Stimulated activated naive CD4-positive, alpha-beta T cell treated with Interleukin-2 at 50 U/mL for 16 hours (primary cell): ENCODE results near the gene NKD1.
"Not testable (repeated sequence)": the region's sequence is repeated elsewhere in the genome, so short reads cannot be mapped to it uniquely, and the experiment has no call there.

ENCODE experiments used
- DNase-seq: peaks from one replicate; lab custom pipeline; 2025; lab: John Stamatoyannopoulos, UW

The NKD1 gene

DNA sequence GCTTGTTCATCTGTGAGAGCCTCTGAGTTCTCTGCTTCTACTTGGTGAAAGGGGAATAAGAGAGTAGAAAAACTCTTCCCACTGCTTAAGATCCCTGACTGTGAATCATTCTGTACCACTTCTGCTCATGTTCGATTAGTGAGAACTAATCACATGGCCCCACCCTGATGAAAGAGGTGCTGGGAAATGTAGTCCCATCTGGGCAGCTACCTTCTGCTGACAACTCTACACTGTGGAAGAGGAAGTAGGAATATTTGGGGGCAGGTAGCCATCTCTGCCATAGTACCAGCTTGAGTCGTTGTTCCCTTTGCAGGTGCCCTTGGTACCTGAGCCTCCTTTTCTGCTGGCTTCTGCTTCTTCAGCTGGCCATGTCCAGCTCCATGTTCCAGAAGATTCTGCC, 29.9 kb downstream of the NKD1 start:
- DNase-seq: no peak

DNA sequence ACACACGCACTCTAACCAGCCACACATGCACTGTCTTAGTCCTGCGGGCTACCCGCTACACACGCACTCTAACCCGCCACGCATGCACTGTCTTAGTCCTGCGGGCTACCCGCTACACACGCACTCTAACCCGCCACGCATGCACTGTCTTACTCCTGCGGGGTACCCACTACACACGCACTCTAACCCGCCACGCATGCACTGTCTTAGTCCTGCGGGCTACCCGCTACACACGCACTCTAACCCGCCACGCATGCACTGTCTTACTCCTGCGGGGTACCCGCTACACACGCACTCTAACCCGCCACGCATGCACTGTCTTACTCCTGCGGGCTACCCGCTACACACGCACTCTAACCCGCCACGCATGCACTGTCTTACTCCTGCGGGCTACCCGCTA, 31.2 kb downstream of the NKD1 start:
- not testable (repeated sequence) for DNase-seq

DNA sequence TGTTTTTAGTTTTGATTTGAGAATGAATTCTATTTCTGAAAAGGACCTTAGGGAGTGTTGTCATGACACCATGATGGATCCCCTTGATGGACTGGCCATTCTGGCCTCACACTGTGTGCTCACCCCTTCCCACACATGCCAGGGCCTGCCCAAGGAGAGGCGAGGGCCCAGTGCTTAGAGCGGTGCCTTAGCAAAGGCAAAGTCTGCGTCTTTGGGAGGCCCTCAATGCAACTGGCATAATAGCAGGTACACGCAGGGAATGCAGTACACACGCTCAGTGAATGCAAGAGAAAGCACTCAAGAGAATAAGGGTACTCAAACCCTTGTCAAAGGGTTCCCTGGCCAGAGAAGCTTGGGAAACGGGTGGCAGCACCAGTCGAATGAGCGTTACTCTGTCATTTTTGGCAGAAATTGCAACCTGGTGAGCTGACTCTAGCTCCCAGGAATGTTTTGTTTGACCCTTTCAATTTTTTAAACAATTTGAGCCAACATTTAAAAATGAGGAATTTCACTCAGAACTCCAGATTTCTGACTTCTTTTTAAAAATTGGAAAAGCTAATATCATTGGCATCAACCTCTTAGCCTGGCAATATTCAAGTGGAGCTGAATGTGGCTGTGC, 32.1 kb downstream of the NKD1 start:
- no peak for DNase-seq

DNA sequence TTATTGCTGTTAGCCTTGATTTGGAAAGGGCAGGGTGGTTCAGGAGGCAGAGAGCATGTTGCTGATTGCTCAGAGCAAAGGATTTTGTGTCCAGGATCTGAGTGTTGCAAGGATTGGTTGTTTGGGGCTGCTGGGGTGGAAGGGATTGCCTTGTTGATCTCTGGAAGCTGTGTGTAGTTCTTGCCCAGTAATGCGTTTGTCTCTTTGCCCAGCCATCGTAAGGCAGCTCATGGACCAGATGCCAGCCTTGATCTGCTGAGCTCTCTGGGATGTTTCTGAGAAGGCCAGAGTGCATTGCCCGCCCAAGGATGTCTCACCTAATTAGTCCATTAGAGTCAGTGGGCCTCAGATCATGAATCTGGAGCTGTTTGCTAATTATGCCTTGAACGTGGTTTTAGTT, 33.6 kb downstream of the NKD1 start:
- DNase-seq: no peak

DNA sequence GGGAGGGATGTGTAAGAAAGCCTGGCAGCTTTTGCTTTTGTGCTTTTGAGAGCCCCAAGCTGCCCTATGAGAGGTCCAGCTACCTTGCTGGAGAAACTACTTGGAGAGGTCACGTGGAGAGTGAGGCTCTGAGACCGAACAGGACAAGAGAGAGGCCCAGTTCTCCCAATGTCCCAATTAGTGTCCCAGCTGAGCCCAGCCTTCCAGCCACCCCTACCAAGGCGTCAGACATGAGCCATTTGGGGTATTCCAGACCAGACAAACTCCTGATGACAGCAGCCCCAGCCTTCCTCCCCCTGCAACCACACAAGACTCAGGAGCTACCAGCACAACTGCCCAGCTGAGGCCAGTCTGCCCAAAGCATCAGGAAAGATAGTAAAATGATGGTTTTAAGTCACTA, 35.0 kb downstream of the NKD1 start:
- DNase-seq: no peak

DNA sequence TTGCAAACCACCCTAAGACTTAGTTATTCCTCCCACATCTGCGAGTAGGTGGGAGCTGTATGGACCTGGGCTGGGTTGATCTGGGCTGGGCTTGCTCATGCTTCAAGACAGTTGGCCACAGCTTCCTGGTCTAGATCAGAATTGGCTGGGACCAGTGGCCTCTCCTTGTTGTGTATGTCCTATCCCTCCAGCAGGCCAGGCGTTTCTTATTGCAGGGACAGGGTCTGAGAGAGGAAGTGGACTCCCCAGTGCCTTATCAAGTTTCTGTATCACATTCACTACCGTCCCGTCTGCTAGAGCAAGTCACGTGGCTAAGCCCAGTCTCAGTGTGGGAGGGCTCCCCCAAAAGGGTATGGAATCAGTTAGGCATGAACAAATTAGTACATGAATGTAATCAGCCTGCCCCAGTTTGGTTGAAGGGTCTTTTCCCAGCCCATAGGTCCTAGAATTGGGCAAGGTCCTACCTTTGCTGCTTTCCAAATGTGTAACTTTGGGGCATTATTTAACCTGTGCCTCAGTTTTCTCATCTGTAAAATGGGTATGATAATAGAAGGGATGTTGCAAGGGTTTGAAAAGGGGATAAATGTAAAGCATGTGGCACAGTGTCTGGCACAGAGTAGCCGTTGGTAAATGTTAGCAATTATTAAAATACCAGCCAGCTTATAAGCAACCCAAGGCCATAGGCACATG, 36.0 kb downstream of the NKD1 start:
- DNase-seq: no peak

DNA sequence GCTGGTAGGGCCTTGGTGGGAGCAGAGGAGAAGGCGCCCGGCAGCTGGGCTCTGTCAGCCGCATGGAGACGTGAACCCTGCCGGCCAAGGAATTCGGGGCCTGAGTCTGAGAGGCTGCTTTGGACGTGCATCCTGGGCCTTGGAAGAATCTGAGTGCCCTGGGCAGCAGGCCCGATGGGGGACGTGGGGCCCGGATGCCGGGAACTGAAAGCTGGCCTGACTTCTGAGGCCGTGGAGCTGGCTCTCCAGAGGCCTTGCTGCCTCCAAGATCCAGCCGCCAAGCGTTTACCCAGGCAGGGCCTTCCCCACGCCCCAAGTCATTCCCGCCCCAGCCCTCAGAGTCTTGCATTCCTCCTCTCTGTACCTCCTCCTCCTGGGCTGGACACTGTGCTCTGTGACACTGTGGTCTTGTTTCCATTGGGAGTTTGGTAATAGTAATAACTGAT, 37.2 kb downstream of the NKD1 start:
- no peak for DNase-seq

DNA sequence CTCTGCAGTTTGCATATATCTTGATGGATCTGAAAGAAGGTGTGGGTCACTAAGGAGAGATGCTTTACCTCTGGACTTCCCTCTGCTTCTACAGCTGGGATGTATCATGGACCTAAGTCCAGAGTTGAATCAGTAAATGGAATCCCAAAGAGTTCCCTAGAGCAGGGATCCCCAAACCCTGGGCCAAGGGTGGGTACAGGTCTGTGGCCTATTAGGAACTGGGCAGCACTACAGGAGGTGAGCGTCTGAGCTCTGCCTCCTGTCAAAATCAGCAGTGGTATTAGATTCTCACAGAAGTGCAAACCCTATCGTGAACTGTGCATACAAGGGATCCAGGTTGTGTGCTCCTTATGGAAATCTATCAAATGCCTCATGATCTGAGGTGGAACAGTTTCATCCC, 39.3 kb downstream of the NKD1 start:
- no peak for DNase-seq

DNA sequence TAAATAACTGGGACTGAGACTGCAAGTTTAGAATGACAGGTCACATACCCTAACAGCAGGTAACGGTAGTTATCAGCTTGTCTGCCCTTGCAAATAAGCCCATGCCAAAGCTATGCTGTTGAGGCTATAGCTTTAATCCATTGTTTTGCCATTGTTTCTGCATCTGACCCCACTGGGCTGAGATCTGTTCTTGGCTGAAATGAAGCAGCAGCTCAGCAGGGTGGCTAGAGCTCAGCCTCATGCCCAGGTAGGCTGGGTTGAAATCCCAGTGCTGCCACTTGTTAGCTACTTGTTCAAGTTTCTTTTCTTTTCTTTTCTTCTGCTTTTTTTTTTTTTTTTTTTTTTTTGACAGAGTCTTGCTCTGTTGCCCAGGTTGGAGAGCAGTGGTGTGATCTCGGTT, 40.1 kb downstream of the NKD1 start:
- no peak for DNase-seq

DNA sequence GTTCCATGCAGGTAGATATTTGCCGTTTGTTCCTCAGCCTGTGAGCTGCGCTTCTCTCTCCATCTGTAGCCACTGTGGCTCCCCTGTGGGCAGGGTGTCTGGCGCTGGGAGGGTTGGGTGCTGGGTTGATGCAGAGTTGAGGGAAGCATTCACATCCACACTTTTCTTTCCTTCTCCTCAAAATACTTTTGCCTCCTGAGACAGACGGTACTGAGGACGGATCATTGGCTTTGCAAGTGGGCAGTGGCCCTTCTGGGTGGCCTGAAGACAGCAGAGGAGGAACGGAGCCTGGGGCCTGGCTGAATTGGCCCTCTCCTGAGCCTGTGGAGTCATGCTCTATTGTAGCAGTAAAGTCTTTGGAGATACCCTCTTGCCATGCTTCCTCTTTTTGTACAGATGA, 43.0 kb downstream of the NKD1 start:
- DNase-seq: no peak

DNA sequence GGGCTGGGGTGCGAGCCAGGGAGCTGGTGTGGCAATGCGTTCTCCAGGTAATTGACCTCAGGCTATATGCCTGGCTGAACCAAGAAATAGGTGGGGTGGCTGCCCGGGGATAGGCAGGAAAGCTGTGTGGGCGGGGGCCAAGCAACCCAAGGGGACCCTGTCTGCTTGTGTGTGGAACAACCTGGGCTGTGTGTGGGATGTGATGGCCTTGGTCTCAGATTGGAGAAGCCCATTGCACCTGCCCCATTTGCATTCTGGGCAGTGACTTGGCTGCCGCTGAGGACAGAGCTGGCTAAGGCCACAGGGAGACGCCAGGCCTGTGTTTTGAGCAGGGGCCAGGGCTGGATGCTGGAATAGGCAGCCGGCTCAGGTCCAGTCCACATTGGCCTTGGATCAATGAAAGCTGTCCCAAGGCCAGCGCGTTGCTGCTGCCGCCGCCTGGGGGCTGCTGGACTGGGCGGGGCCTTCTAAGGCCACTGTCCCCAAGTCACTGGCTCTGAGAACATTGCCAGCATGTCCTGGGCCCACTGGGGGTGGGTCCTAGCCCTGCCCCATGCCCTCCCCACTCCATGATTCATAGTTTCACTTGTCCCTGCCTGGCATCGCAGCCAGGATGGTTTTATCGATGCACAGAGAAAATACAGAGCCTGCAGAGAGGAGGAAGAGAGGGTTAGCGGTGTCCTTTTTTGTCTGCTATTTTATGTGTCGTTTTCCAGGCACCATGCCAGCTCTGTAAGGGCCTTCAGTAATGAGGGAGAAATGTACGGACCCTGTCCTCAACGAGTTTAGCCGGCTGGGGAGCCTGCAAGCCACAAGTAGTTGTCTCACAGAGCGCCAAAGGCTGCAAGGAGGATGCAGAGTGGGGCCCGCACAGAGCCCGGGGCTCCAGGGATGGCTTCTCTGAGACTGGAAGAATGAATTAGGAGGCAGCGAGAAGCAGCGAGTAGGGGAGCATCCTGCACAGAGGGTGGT, 43.9 kb downstream of the NKD1 start:
- DNase-seq: no peak

DNA sequence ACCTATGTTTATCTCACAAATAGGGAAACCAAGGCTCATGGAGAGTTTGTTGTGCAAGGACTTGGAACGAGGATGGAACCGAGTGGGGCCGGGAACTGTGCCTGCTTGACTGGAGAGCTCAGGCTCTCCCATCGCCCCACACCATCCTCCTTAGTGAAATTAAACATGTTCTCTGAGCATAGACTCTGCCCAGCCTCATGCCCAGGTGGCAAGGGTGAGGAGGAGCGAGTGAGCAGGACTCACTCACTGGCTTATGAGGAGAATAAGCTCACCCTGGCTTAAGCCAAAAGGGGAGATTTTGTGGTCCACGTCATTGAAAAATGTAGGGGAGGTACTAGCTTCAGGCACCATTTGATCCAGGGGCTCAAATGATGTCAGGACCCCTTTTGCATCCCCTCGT, 44.8 kb downstream of the NKD1 start:
- no peak for DNase-seq

DNA sequence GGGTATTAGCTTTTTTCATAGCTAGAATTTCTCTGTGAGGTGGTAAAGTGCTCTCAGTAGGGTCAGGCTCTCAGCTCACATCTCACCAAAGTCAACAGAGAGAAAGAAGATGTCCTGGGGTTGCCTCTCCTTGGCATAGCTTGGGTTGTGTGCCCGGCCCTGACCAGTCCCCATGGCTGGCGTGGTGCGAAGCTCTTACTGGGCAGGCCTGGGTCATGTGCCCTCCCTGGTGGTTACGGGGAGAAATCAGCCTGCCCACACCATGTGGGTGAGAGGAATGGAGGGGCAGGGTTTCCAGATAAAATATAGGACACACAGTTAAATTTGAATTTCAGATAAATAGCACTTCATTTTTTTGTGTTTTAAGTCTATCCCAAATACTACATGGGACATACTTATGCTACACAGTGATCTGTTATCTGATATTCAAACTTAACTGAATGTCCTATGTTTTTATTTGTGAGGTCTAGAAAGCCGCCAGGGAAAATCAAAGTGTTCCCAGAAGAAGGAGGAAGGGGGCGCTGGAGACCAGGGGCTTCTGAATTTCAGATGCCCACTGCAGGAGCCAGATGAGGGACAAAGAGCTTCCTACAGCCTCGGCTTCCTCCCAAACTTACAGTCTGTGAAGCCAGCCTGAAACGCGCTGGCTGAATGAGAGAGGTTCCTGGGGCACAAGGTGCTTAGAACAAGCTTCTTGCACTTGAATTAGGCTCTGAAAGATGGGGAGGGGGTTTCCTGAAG, 45.4 kb downstream of the NKD1 start:
- DNase-seq: no peak

DNA sequence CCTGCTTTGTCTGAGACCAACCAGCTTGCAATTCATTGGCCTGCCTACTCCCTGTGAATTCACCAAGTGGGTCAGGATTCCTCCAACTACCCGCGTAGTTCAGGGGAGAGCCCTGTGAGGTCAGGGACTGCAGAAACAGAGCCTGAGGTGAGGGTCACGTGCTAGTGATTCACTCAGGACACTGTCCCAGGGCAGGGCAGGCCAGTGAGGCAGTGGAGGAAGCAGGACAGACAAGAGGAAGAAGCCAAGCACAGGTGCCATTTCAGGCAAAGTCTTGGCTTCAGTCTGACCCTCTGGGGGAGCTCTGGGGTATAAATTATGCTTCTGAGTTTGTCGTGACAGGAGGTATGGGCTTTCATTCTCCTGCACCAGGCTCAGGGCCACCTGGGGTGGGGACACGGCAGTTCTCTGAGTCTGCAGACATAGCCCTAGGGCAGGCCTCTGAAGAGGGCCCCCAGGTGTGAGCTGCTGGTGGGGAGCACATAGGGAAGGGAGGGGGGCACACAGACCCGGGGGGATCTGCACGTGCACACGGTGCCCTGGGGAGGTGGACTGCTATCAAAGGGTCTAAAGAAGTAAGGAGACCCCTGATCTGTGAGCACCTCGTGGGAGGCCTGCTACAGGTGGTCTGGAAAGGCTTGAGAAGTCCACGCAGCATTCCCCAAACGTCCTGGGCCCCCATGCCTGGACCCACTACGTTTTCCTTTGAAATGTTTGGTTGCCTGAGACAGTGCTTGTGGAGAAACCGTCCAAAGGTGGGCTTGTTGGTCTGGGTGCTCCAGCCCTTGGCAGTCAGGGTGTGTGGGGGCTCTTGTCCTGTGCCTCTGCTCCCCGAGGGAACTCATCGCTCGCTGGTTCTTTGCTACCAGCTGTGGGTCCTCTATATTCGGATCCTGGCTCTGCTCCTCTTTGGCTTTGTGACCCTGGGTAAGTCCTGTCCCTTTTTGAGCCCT, 46.4 kb downstream of the NKD1 start:
- no peak for DNase-seq

DNA sequence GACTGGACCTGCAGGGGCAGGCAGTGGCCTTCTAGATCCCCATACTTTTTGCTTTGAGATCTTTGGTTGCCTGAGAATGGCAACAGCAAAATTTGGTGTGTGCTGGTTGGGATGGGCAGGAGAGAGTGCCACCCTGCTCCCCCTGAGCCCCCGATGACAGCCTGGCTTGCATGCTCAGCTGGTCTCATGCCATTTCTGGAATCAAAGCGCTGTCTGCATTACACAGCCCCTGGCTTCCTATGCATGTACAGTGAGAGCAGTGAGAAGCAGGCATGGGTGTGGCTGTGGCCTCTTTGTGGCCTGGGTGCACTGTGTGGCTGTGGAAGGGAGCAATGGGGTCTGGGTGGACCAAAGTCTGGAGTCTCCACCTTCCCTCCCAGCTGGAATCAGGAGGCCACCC, 47.7 kb downstream of the NKD1 start:
- no peak for DNase-seq

DNA sequence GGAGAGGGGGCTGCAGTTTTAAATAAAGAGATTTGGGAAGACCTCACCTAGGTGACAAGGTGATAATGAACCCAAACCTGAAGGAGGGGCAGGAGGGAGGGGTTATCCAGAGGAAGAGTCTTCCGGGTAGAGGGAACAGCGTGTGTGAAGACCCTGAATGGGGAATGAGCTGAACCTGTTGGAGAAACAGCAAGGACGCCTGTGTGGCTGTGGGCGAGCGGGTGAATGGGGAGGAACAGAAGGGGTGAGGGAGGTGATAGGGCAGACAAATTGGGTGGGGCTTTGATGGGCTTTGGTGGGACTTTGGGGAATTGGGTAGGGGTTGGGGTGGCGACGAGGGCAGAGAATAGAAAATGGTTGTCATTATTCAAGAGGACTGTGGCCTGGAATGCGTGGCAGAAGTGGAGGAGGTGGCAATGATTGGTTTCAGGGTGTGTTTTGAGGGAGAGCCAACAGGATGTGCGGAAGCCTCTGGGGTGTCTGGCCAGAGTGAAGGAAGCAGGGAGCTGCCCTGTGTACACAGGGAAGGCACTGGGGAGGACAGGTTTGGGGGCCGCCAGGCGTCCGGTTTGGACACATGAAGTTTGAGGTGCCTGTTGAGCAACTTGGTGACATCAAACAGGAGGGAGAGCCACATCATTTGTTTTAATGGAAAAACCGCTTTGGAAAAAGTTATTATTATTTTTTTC, 48.7 kb downstream of the NKD1 start:
- no peak for DNase-seq

DNA sequence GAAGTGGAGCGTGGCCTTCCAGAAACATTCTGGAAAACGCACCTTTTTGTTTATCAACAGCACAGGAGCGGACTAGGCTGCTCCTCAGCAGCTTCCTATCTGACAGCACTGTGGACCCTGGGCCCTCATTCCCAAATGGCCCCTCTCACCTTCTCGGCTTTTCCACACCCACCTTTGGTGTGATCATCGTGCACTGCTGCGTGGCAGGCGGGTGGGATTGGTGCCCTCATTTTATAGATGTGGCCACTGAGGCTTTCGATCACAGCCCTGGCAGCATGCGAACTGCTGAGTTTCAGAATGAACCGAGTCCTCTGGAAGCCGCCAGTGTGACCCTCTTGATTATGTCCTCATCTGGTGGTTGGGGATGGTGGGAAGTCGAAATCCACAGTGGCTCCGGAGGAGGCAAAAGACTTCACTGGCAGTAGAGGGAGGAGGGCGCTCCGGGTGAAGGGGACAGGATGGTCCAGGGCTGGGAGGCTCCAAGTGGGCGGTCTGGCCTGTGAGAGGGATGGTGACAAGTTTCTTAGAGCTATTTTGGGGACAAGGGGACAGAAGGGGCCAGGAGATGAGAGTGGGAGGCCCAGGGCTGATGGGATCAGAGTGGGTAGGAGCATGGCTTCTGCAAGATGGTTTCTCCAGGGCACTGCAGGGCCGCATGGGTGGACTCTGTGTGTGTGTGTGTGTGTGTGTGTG, 49.5 kb downstream of the NKD1 start:
- no peak for DNase-seq

DNA sequence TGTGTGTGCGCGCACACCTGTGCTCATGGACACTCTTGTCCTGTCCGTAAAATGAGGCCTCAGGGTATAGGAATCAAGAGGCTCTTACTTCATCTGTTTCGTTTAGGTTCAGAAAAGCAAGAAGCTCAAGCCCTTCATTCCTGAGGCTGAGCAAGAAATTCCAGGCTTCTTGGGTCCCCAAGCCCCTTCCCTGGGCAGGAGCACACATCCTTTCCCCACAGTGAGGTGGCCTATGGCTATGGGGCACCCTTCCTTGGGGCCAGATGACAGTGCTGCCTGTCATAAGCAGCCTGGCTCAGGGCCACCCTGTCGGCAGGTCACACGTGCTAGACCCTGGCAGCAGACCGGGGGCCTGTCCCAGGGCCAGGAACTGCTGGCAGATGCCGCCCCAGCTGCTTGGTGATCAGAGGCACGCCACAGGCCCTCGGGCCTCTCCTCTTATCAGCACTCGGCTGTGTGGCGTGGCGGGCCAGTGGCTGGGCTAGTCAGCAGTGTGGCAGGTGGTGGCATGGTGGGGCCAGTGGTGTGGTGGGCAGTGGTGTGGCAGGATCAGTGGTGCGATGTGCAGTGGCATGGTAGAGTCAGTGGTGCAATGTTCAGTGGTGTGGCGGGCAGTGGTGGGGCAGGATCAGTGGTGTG, 50.2 kb downstream of the NKD1 start:
- no peak for DNase-seq

DNA sequence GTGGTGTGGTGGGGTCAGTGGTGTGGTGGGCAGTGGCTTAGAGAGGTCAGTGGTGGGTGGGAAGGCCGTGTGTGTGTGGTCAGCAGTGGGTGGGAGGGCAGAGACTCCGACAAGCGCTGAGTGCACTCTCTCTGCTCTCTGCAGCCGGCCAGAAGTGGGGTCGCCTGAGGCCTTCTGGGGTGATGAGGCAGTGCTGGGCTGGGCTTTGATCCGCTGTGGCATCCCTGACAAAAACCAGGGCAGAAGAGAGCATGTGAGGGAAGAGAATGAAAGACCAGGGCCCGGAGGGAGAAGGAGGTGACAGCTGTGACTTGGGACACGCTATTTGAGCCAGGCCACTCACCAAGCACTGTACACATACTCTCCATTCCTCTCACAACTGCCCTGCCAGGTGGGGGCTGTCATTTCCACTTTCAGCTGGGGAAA, 50.8 kb downstream of the NKD1 start:
- no peak for DNase-seq
